OCI-LY3 (cell line): ENCODE results near the gene LCOR.

ENCODE experiments used
- CTCF ChIP-seq: fragments of 200-600, 300-600 bp; sonication (generic); IDR thresholded peaks from 2 replicates; pipeline ENCODE4 v1.5.1; 2014; ENCODE audit warnings: antibody characterized with exemption, low read length, low read depth
- EZH2phosphoT487 ChIP-seq: fragments of 200-600 bp; shearing (Covaris generic); IDR thresholded peaks from 2 replicates; pipeline ENCODE4 v1.6.1; 2018; ENCODE audit warnings: antibody characterized with exemption, mixed run types, low read depth

- TF ChIP-seq CTCF (no peak), EZH2phosphoT487 (no peak)
Observed at GRCh38 chr10:96832721-96833219, 672 bp downstream of the LCOR start.
